ENCODE data around the gene WDR20.

The WDR20 gene

GRCh38 chr14:102138535-102138934 is 1.2 kb upstream of the WDR20 start:
- DNase-seq = no peak
- Histone ChIP-seq H3K27ac (peak overlapping the region; percentile 78), H3K9me3 (ENCODE audit: severe bottlenecking) (no peaks in the 10 kb centered on the region), H3K27me3 (ENCODE audit: insufficient read depth, low read depth, severe bottlenecking) (no peaks in the 10 kb centered on the region), H3K4me3 (ENCODE audit: low read depth, low read length) (peak overlapping the region; percentile 77), H3K36me3 (peaks cover 5% of the 10 kb centered on the region)
- TF ChIP-seq, protein P1, sequence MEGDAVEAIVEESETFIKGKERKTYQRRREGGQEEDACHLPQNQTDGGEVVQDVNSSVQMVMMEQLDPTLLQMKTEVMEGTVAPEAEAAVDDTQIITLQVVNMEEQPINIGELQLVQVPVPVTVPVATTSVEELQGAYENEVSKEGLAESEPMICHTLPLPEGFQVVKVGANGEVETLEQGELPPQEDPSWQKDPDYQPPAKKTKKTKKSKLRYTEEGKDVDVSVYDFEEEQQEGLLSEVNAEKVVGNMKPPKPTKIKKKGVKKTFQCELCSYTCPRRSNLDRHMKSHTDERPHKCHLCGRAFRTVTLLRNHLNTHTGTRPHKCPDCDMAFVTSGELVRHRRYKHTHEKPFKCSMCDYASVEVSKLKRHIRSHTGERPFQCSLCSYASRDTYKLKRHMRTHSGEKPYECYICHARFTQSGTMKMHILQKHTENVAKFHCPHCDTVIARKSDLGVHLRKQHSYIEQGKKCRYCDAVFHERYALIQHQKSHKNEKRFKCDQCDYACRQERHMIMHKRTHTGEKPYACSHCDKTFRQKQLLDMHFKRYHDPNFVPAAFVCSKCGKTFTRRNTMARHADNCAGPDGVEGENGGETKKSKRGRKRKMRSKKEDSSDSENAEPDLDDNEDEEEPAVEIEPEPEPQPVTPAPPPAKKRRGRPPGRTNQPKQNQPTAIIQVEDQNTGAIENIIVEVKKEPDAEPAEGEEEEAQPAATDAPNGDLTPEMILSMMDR (IDR thresholded peaks at IDR 0.05; ENCODE audit: low read depth, low read length) = no peak

DNA sequence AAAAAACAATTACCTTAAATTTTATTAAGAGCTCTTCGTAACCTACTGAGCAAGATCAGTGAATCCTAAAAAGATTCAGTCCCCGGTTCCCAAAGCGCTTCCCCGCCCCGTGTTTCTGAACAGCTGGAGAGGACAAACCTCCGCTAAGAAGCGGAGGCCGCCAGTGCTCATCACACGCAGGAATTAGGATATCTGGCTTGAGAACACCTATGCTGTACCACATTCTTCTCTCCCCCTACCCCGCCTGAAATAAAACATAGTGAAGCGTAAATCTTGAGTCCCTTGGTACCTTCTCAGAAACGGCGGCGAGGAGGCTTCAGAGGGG is 774 bp upstream of the WDR20 start:
- Histone ChIP-seq H3K4me3 (ENCODE audit: low read depth, low read length) (peak overlapping the region; percentile 77), H3K27me3 (ENCODE audit: insufficient read depth, low read depth, severe bottlenecking) (no peaks in the 10 kb centered on the region), H3K27ac (peak overlapping the region; percentile 78), H3K9me3 (ENCODE audit: severe bottlenecking) (no peaks in the 10 kb centered on the region), H3K36me3 (peaks cover 4% of the 10 kb centered on the region)
- TF ChIP-seq, protein P1 (IDR thresholded peaks at IDR 0.05; ENCODE audit: low read depth, low read length) = no peak
- DNase-seq = no peak

- peak; percentile 29 for DNase-seq
- H3K27me3 ChIP-seq (ENCODE audit: insufficient read depth, low read depth, severe bottlenecking) = no peaks in the 10 kb centered on the region
- H3K27ac ChIP-seq = peak overlapping the region; percentile 92
- TF ChIP-seq, protein P1 (IDR thresholded peaks at IDR 0.05; ENCODE audit: low read depth, low read length) = no peak
- no peaks in the 10 kb centered on the region for H3K9me3 ChIP-seq (ENCODE audit: severe bottlenecking)
- H3K4me3 ChIP-seq (ENCODE audit: low read depth, low read length) = peak overlapping the region; percentile 77
- peaks cover 4% of the 10 kb centered on the region for H3K36me3 ChIP-seq
Measured at GRCh38 chr14:102140027-102140749, 491 bp downstream of the WDR20 start.

DNA sequence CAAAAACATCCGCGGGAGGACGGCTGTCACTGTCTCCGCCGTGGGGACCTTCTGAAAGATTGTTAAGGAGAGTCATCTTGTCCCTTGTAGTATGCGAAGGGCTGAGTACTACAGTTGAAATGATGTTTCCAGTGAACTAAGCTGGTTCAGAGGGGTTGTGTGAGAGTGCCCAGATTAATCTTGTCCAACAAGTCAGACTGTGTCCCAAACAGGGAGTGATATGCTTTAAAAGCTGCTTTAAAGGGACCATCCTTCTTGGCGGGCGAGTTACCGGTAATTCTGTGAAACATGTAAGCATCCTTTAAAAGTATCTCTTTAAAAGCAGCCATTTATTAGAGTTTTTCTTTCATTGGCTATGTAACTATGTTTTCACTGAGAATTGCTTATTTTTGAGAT is 1.1 kb downstream of the WDR20 start:
- TF ChIP-seq, protein P1 (IDR thresholded peaks at IDR 0.05; ENCODE audit: low read depth, low read length) = no peak
- DNase-seq = no peak
- Histone ChIP-seq H3K36me3 (peaks cover 4% of the 10 kb centered on the region), H3K4me3 (ENCODE audit: low read depth, low read length) (peak overlapping the region; percentile 77), H3K27ac (no peak overlapping the region), H3K9me3 (ENCODE audit: severe bottlenecking) (no peaks in the 10 kb centered on the region), H3K27me3 (ENCODE audit: insufficient read depth, low read depth, severe bottlenecking) (no peaks in the 10 kb centered on the region)

DNA sequence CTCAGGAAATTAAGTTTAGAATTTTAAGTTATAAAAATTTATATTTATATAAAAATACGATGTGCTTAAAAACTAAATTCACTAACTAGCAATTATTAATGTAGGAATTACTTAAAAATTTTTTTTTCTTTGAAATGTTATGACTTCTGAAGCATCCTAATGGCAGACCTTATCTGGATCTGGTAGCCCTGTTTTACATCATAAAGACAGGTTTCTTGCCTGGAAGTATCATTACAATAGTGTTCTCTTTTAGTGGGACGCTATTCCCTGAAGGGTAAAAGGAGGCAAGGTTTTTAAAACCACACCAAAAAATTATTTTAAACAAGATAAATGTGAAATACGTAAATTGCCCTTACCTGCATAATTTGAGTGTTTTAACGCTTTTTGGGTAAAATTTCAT is 2.1 kb downstream of the WDR20 start:
- H3K27ac ChIP-seq = no peak overlapping the region
- H3K9me3 ChIP-seq (ENCODE audit: severe bottlenecking) = no peaks in the 10 kb centered on the region
- no peak for DNase-seq
- peaks cover 4% of the 10 kb centered on the region for H3K36me3 ChIP-seq
- no peaks in the 10 kb centered on the region for H3K27me3 ChIP-seq (ENCODE audit: insufficient read depth, low read depth, severe bottlenecking)
- TF ChIP-seq, protein P1 (IDR thresholded peaks at IDR 0.05; ENCODE audit: low read depth, low read length) = no peak
- H3K4me3 ChIP-seq (ENCODE audit: low read depth, low read length) = no peak overlapping the region

DNA sequence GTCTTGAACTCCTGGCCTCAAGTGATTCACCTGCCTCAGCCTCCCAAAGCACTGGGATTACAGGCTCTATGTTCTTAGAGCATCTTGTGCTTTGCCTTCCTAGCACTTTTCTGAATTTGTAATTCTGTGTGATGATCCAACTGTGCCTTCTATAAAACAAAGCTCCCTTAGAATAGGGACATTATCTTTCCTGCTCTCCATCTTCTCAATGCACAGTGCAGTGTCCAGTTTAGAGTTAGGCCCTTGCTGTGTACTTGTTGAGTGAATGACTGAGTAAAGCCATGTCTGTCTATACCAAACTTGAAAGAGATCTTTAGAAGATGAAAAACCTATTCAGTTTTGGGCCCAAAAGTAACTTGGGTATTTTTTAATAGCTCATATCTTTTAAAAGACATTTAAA is 5.2 kb downstream of the WDR20 start:
- Histone ChIP-seq H3K27ac (no peak overlapping the region), H3K4me3 (ENCODE audit: low read depth, low read length) (no peak overlapping the region), H3K36me3 (peaks cover 4% of the 10 kb centered on the region), H3K27me3 (ENCODE audit: insufficient read depth, low read depth, severe bottlenecking) (no peaks in the 10 kb centered on the region), H3K9me3 (ENCODE audit: severe bottlenecking) (no peaks in the 10 kb centered on the region)
- TF ChIP-seq, protein P1 (IDR thresholded peaks at IDR 0.05; ENCODE audit: low read depth, low read length) = no peak
- no peak for DNase-seq

Data from WERI-Rb-1 (cell line).